Subcutaneous abdominal adipose tissue (tissue), 5 donors: ENCODE data around the gene MZB1.

Experiments used
- H3K27ac ChIP-seq: one replicate; pipeline ENCODE4 v1.7.0; 2013; ENCODE audit warnings: low read depth, mild to moderate bottlenecking, inconsistent platforms, low read length, moderate library complexity
- H3K27me3 ChIP-seq, 5 donors: one replicate each; pipeline ENCODE4 v1.7.0; 2013; ENCODE audit warnings: low read length in 5 of 5, inconsistent platforms in 1 of 5; ENCODE audit not compliant: control insufficient read depth in 5 of 5, insufficient read depth in 4 of 5
- H3K36me3 ChIP-seq, 5 donors: one replicate each; pipeline ENCODE4 v1.7.0; 2013; ENCODE audit warnings: low read length in 5 of 5; ENCODE audit not compliant: control insufficient read depth in 5 of 5, insufficient read depth in 5 of 5
- H3K4me1 ChIP-seq, 5 donors: one replicate each; pipeline ENCODE4 v1.7.0; 2013; ENCODE audit warnings: low read length in 5 of 5, mild to moderate bottlenecking in 3 of 5, moderate library complexity in 1 of 5; ENCODE audit not compliant: control insufficient read depth in 5 of 5, insufficient read depth in 5 of 5
- H3K4me3 ChIP-seq, 5 donors: one replicate each; pipeline ENCODE4 v1.7.0; 2013; ENCODE audit warnings: low read length in 5 of 5, low read depth in 1 of 5
- H3K9ac ChIP-seq, 5 donors: one replicate each; pipeline ENCODE4 v1.7.0; 2013; ENCODE audit warnings: low read length in 5 of 5, mild to moderate bottlenecking in 4 of 5, moderate library complexity in 3 of 5
- H3K9me3 ChIP-seq, 5 donors: one replicate each; pipeline ENCODE4 v1.7.0; 2013; ENCODE audit warnings: low read length in 5 of 5; ENCODE audit not compliant: control insufficient read depth in 5 of 5
- donor health status: healthy.
- donor health status: healthy.
- donor health status: healthy.
- donor health status: healthy.
- donor health status: healthy.

MZB1 gene, protein sequence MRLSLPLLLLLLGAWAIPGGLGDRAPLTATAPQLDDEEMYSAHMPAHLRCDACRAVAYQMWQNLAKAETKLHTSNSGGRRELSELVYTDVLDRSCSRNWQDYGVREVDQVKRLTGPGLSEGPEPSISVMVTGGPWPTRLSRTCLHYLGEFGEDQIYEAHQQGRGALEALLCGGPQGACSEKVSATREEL

DNA sequence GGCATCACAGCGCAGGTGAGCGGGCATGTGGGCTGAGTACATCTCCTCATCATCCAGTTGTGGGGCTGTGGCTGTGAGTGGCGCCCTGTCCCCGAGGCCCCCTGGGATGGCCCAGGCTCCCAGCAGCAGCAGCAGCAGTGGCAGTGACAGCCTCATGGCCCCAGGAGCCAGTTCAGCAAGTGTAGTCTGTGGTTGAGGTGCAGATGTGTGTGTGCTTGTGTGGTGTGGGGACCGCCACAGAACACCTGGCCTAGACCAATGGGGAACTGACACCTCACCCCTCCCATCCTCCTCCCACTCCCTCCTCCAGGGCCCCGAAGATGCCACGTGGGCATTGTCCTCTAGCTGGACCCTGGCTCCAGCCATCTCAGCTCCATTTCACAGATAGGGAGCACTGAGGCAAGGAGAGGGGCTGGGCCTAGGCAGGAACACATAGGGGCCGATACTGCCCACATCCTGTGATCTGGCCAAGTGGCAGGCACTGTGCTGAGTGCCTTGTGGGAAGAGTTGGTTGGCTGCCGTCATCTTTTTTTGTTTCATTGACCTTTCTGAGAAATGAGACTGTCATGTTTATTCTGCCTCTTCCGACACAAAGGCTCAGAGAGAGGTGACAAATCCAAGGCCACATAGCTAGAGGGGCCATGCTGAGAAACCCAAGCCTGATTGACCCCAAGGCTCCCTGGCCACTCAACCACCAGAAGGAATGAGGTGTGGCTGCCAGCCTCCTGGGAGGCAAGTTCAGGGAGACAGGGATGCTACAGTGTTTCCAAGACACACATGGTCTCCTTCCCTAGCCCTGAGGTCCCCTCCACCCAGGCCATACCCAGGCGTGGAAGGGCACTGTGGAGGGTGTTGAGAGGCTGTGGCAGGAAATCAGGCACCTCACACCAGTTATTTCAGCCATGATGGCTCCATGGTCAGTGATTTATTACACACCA is at the start of gene MZB1:
Gene MZB1, minus strand, starts transcription at position 213 of the 938 bp plus-strand sequence. Its CDS starts 57 bp downstream, at position 156.
- no peaks in the 10 kb centered on the region for H3K9me3 ChIP-seq
- peaks cover 0 to 60% (median 43%) of the 10 kb centered on the region in 5 donors for H3K4me1 ChIP-seq
- H3K27me3 ChIP-seq = peaks cover 11 to 23% (median 17%) of the 10 kb centered on the region in 5 donors
- no peak within 1 kb of the TSS for H3K9ac ChIP-seq
- H3K27ac ChIP-seq = no peak within 1 kb of the TSS
- no peaks in the 10 kb centered on the region for H3K36me3 ChIP-seq
- no peak within 1 kb of the TSS for H3K4me3 ChIP-seq

DNA sequence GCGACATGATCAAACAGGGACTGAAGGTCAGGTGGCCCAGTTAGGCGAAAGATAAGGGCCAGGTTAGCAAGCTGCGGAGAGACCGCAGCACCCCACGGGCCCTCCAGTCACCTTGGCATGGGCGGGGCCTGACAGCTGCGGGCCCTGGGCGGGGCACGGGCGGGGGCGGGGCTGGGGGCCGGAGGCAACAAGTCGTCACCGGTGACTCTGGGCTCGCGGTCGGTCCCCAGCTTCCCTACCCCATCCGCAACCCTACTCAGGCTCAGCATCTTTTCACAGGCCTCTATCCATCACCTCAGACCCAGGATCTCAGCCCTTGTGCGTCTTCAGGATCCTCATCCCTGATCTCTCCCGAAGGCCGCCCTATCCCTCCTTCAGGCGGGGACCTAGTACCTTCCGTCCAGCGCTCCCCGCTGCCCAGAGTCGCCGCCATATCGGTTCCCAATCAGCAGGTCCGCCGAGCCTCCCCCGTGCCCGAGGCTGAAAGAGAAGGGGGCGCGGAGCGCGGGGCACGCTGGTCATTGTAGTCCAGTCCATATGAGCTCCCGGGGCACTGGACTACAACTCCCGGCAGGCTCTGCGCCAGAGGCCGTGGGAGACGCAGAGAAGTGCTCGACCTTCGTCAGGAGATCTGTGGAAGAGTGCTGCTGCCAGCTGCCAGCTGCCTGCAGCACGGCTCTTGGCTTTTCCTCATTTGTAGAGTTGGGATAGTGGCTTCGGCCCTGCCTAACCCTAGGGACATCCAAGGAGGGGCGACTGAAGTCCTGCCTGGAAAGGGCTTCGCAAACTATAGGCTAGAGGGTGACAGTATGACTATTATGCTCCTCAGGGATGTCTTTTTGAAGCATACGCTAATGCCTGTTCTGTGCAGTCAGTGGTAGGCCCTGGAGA is 49.5 kb upstream of the MZB1 start, which contains the start of gene DNAJC18:
Gene DNAJC18, minus strand, starts transcription at position 513 of the 891 bp plus-strand sequence. Its CDS starts 80 bp downstream, at position 433.
- H3K9me3 ChIP-seq = no peaks in the 10 kb centered on the region
- peak within 1 kb of the TSS; percentile 87 for H3K27ac ChIP-seq
- no peaks in the 10 kb centered on the region for H3K27me3 ChIP-seq
- peaks cover 0 to 2% (median 0%) of the 10 kb centered on the region in 5 donors for H3K36me3 ChIP-seq
- H3K9ac ChIP-seq = peak within 1 kb of the TSS; percentile 38 to 93 (median 89)
- H3K4me3 ChIP-seq = peak within 1 kb of the TSS; percentile 84 to 96 (median 93)
- peaks cover 4 to 15% (median 12%) of the 10 kb centered on the region in 5 donors for H3K4me1 ChIP-seq

DNA sequence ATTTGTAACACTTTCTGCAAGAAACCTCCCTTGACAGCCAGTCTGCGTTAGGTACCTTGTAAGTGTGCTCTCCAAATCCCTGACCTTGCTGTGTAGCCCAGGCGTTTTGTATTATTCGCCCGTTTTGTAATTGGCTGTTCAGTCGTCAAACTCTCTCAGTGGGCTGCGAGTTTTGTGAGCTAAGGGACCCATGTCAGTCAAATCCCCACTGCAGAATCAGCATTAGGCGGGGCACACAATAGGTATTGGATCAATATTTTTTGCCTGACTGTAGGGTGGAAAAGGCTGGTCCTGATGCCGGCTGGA is 48.9 kb upstream of the MZB1 start:
- no peaks in the 10 kb centered on the region for H3K27me3 ChIP-seq
- peaks cover 4 to 14% (median 11%) of the 10 kb centered on the region in 5 donors for H3K4me1 ChIP-seq
- H3K4me3 ChIP-seq = peak overlapping the region; percentile 84 to 96 (median 93)
- H3K36me3 ChIP-seq = peaks cover 0 to 3% (median 0%) of the 10 kb centered on the region in 5 donors
- no peaks in the 10 kb centered on the region for H3K9me3 ChIP-seq
- peak overlapping the region in 2 of 5 donors; percentile 43 to 76 for H3K9ac ChIP-seq
- H3K27ac ChIP-seq = no peak overlapping the region

DNA sequence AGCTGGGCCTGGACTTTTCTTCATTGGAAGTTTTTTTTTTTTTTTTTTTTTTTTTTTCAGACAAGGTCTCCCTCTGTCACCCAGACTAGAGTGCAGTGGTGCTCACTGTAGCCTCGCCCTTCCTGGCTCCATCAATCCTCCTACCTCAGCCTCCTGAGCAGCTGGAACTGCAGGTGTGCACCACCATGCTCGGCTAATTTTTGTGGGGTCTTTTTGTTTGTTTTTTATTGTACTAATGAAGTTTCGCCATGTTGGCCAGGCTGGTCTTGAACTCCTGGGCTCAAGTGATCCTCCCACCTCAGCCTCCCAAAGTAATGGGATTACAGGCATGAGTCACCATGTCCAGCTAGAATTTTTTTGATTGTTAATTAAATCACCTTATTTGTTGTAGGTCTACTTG is 46.0 kb upstream of the MZB1 start:
- Histone ChIP-seq H3K27ac (no peak overlapping the region), H3K36me3 (peaks cover 0 to 7% (median 3%) of the 10 kb centered on the region in 5 donors), H3K4me3 (no peak overlapping the region), H3K27me3 (no peaks in the 10 kb centered on the region), H3K9me3 (no peaks in the 10 kb centered on the region), H3K4me1 (peaks cover 4 to 14% (median 11%) of the 10 kb centered on the region in 5 donors), H3K9ac (no peak overlapping the region)

DNA sequence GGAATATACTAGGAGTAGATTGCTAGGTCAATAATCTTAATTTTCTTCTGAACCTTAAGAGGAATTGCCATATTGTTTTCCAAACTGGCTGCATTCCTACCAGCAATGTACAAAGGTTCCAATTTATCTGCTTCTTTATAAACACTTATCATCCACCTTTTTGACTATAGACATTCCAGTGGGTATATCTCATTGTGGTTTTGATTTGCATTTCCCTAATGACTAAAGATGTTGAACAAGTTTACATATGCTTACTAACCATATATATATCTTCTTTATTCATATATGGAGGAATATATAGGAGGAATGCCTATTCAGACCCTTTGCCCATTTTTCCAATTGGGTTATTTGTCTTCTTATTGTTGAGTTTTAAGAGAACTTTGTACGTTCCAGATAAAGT is 42.0 kb upstream of the MZB1 start:
- no peaks in the 10 kb centered on the region for H3K27me3 ChIP-seq
- no peaks in the 10 kb centered on the region for H3K4me1 ChIP-seq
- H3K9ac ChIP-seq = no peak overlapping the region
- H3K36me3 ChIP-seq = peaks cover 0 to 15% (median 9%) of the 10 kb centered on the region in 5 donors
- no peak overlapping the region for H3K27ac ChIP-seq
- H3K4me3 ChIP-seq = no peak overlapping the region
- H3K9me3 ChIP-seq = no peaks in the 10 kb centered on the region

DNA sequence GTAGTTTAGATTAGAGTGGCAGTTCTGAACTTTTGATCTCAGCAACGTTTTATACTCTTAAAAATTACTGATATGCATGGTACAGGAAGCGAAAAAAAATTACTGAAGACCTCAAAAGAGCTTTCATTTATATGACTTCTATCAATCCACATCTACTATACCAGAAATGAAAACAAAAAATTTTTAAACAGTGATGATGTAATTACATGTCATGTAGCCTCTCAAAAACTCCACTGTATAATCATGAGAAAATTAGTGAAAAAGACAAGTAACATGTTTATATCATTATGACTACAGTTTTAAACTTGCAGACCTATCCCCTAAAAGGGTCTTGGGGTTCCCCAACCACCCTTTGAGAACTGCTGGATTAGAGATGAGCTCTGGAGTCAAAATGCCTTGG is 40.3 kb upstream of the MZB1 start:
- no peak overlapping the region for H3K9ac ChIP-seq
- H3K36me3 ChIP-seq = peaks cover 5 to 26% (median 19%) of the 10 kb centered on the region in 5 donors
- H3K4me1 ChIP-seq = no peaks in the 10 kb centered on the region
- H3K4me3 ChIP-seq = no peak overlapping the region
- no peaks in the 10 kb centered on the region for H3K27me3 ChIP-seq
- H3K9me3 ChIP-seq = no peaks in the 10 kb centered on the region
- no peak overlapping the region for H3K27ac ChIP-seq

DNA sequence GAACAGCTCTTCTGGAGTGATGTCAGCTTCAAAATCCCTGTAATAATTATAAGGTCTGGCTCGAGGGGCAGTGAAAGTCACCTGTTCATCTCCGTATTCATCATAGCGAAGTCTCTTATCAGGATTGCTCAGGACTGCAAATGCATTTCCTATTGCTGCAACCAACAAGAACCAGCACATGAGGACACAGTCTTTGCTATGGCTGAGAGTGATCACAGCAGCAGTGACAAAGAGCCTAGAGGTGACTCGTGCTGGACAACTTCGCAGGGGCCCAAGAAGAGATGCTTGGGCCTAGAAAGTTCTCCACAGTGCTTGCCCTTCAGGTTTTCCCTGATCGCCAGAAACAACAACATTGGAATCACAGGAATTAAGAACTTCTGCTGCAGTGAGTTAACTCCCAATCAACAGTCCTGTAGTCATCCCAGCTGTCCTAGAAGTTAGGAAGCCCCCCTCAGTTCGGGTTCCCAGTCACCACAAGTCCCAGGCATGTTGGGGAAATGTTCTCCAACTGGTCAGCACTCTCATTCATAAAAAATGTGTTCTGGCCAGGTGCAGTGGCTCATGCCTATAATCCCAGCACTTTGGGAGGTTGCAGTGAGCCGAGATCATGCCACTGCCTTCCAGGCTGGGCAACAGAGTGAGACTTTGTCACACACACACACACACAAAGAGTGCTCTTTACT is 36.6 kb upstream of the MZB1 start:
- Histone ChIP-seq H3K9ac (no peak overlapping the region), H3K36me3 (peaks cover 5 to 33% (median 19%) of the 10 kb centered on the region in 5 donors), H3K4me1 (no peaks in the 10 kb centered on the region), H3K4me3 (no peak overlapping the region), H3K27ac (no peak overlapping the region), H3K27me3 (no peaks in the 10 kb centered on the region), H3K9me3 (no peaks in the 10 kb centered on the region)

DNA sequence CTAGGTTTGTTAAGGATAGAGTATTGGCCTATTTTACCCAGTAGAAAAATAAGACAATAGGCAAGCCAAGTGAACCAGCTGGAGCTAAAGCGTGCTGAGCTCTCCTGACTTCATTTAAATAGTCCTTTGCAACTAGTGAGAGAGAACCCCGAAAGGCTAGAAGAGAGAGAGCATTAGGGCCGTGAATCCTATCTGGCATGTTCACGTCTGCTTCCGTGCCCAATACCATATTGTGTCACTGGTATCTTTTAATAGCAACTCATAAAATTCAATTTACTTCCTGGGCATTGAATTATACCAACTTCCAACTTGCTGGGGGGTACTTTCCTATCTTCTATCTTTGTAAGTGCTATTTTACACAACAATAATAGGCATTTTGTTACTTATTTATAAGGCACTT is 35.8 kb upstream of the MZB1 start:
- Histone ChIP-seq H3K4me3 (no peak overlapping the region), H3K36me3 (peaks cover 5 to 33% (median 20%) of the 10 kb centered on the region in 5 donors), H3K9ac (no peak overlapping the region)

DNA sequence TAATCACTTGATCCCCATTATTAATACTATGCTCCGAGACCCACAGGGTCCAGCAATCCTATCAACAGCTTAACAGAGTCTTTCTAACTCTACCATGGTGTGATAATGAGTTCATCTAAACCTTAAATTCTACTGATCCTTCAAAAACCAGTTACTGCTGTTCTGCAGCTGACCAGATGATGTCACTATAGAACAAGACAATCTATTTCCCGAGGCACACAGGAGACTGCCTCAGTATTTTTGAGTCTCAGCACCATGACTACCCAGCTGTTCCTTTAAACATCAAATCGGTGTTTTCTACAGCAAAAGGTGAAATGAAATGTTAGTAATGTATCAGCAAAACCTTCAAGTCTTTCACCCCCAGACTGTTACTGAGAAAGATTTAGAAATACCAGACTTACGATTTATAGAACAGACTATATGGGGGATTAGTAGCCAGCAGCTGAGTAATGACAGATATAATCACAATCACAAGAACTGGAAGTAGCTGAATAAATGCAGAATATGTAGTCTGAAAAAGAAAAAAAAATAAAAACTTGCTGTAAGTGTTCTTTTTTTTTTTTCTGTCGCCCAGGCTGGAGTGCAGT is 32.7 kb upstream of the MZB1 start:
- Histone ChIP-seq H3K4me3 (no peak overlapping the region), H3K9ac (no peak overlapping the region), H3K27me3 (no peaks in the 10 kb centered on the region), H3K4me1 (peaks cover 0 to 26% (median 3%) of the 10 kb centered on the region in 5 donors), H3K27ac (no peak overlapping the region), H3K36me3 (peaks cover 5 to 33% (median 19%) of the 10 kb centered on the region in 5 donors), H3K9me3 (no peaks in the 10 kb centered on the region)

More for the DNA sequence above, 35.8 kb upstream of the MZB1 start:
- Histone ChIP-seq H3K4me1 (no peaks in the 10 kb centered on the region), H3K27me3 (no peaks in the 10 kb centered on the region), H3K27ac (no peak overlapping the region), H3K9me3 (no peaks in the 10 kb centered on the region)
